ENCODE results near the gene S100A9.

GRCh38 chr1:153375511-153375910 lies 17.9 kb downstream of the S100A9 start, which contains the start of gene S100A12:
- TF ChIP-seq CTCF (IDR thresholded peaks at IDR 0.05; ENCODE audit: poor library complexity, severe bottlenecking) (no peak), RAD21 (conservative IDR thresholded peaks at IDR 0.05) (no peak), TAF1 (IDR thresholded peaks at IDR 0.05; ENCODE audit: low read depth) (no peak), MXI1 (conservative IDR thresholded peaks at IDR 0.05; ENCODE audit: poor library complexity, severe bottlenecking) (no peak), POLR2AphosphoS5 (IDR thresholded peaks at IDR 0.05) (no peak)

All from neural cell (in vitro differentiated cells).